Activated naive CD4-positive, alpha-beta T cell treated with anti-CD3 and anti-CD28 coated beads, Interleukin-2, amount 50 U/mL, for 24 hours (primary cell): ENCODE results near the gene FXN.
"Not testable (repeated sequence)": the region's sequence is repeated elsewhere in the genome, so short reads cannot be mapped to it uniquely, and the experiment has no call there.

Experiments
- H3K27ac Mint-ChIP-seq: one replicate; pipeline ENCODE4 v1.8.0; 2021; ENCODE audit warnings: mild to moderate bottlenecking, mixed read lengths
- H3K27me3 Mint-ChIP-seq: one replicate; pipeline ENCODE4 v1.8.0; 2021; ENCODE audit warnings: mixed read lengths
- H3K36me3 Mint-ChIP-seq: one replicate; pipeline ENCODE4 v1.8.0; 2021; ENCODE audit warnings: mixed read lengths
- H3K4me1 Mint-ChIP-seq: one replicate; pipeline ENCODE4 v1.8.0; 2021; ENCODE audit warnings: mixed read lengths
- H3K4me3 Mint-ChIP-seq: one replicate; pipeline ENCODE4 v1.8.0; 2021; ENCODE audit warnings: mild to moderate bottlenecking, mixed read lengths
- H3K9me3 Mint-ChIP-seq: one replicate; pipeline ENCODE4 v1.8.0; 2021; ENCODE audit warnings: mixed read lengths

Gene FXN

GRCh38 chr9:69035438-69036308 lies at the start of gene FXN:
FXN (plus strand) TSS chr9:69035752; CDS start chr9:69035783, 31 bp downstream.
- H3K27me3 Mint-ChIP-seq, result no peaks in the 10 kb centered on the region
- H3K27ac Mint-ChIP-seq, result peak within 1 kb of the TSS; percentile 84
- no peaks in the 10 kb centered on the region for H3K36me3 Mint-ChIP-seq
- H3K4me3 Mint-ChIP-seq, result peak within 1 kb of the TSS; percentile 97
- peaks cover 39% of the 10 kb centered on the region for H3K4me1 Mint-ChIP-seq
- H3K9me3 Mint-ChIP-seq, result no peaks in the 10 kb centered on the region

- not testable (repeated sequence) for H3K4me1 Mint-ChIP-seq, H3K36me3 Mint-ChIP-seq, H3K4me3 Mint-ChIP-seq, H3K27me3 Mint-ChIP-seq, H3K9me3 Mint-ChIP-seq, H3K27ac Mint-ChIP-seq
Measured at GRCh38 chr9:68986949-68987348, 48.6 kb upstream of the FXN start.

GRCh38 chr9:68991457-68991856 lies 44.1 kb upstream of the FXN start:
- H3K4me3 Mint-ChIP-seq, result no peak overlapping the region
- no peaks in the 10 kb centered on the region for H3K36me3 Mint-ChIP-seq
- peaks cover 9% of the 10 kb centered on the region for H3K4me1 Mint-ChIP-seq
- H3K27ac Mint-ChIP-seq, result no peak overlapping the region
- no peaks in the 10 kb centered on the region for H3K27me3 Mint-ChIP-seq
- H3K9me3 Mint-ChIP-seq, result no peaks in the 10 kb centered on the region

- H3K27me3 Mint-ChIP-seq, result no peaks in the 10 kb centered on the region
- H3K27ac Mint-ChIP-seq, result peak overlapping the region; percentile 17
- H3K4me3 Mint-ChIP-seq, result peak overlapping the region; percentile 70
- peaks cover 38% of the 10 kb centered on the region for H3K4me1 Mint-ChIP-seq
- H3K36me3 Mint-ChIP-seq, result no peaks in the 10 kb centered on the region
- H3K9me3 Mint-ChIP-seq, result no peaks in the 10 kb centered on the region
Measured at GRCh38 chr9:68995776-68996175, 39.8 kb upstream of the FXN start.

GRCh38 chr9:68996462-68996861 lies 39.1 kb upstream of the FXN start:
- H3K36me3 Mint-ChIP-seq, result no peaks in the 10 kb centered on the region
- peak overlapping the region; percentile 53 for H3K27ac Mint-ChIP-seq
- H3K4me1 Mint-ChIP-seq, result peaks cover 38% of the 10 kb centered on the region
- no peaks in the 10 kb centered on the region for H3K27me3 Mint-ChIP-seq
- peak overlapping the region; percentile 70 for H3K4me3 Mint-ChIP-seq
- H3K9me3 Mint-ChIP-seq, result no peaks in the 10 kb centered on the region

- Mint-ChIP-seq H3K27ac (no peak overlapping the region), H3K4me3 (no peak overlapping the region), H3K4me1 (peaks cover 38% of the 10 kb centered on the region), H3K9me3 (no peaks in the 10 kb centered on the region), H3K27me3 (no peaks in the 10 kb centered on the region), H3K36me3 (no peaks in the 10 kb centered on the region)
Measured at GRCh38 chr9:68997666-68998065, 37.9 kb upstream of the FXN start.

- no peak overlapping the region for H3K4me3 Mint-ChIP-seq
- no peaks in the 10 kb centered on the region for H3K27me3 Mint-ChIP-seq
- H3K36me3 Mint-ChIP-seq, result no peaks in the 10 kb centered on the region
- no peak overlapping the region for H3K27ac Mint-ChIP-seq
- H3K9me3 Mint-ChIP-seq, result no peaks in the 10 kb centered on the region
- peaks cover 38% of the 10 kb centered on the region for H3K4me1 Mint-ChIP-seq
Measured at GRCh38 chr9:68998385-68998784, 37.2 kb upstream of the FXN start.

- no peaks in the 10 kb centered on the region for H3K36me3 Mint-ChIP-seq
- peaks cover 38% of the 10 kb centered on the region for H3K4me1 Mint-ChIP-seq
- no peaks in the 10 kb centered on the region for H3K27me3 Mint-ChIP-seq
- no peak overlapping the region for H3K27ac Mint-ChIP-seq
- no peaks in the 10 kb centered on the region for H3K9me3 Mint-ChIP-seq
- no peak overlapping the region for H3K4me3 Mint-ChIP-seq
Measured at GRCh38 chr9:68998812-68999211, 36.7 kb upstream of the FXN start.

GRCh38 chr9:68999393-69000105 lies 36.0 kb upstream of the FXN start:
- peak overlapping the region; percentile 48 for H3K27ac Mint-ChIP-seq
- H3K36me3 Mint-ChIP-seq, result no peaks in the 10 kb centered on the region
- H3K27me3 Mint-ChIP-seq, result no peaks in the 10 kb centered on the region
- peak overlapping the region; percentile 16 for H3K4me3 Mint-ChIP-seq
- H3K9me3 Mint-ChIP-seq, result no peaks in the 10 kb centered on the region
- peaks cover 38% of the 10 kb centered on the region for H3K4me1 Mint-ChIP-seq

GRCh38 chr9:69001921-69002320 lies 33.6 kb upstream of the FXN start:
- no peak overlapping the region for H3K27ac Mint-ChIP-seq
- peaks cover 25% of the 10 kb centered on the region for H3K4me1 Mint-ChIP-seq
- H3K9me3 Mint-ChIP-seq, result no peaks in the 10 kb centered on the region
- H3K36me3 Mint-ChIP-seq, result no peaks in the 10 kb centered on the region
- no peaks in the 10 kb centered on the region for H3K27me3 Mint-ChIP-seq
- H3K4me3 Mint-ChIP-seq, result no peak overlapping the region

- Mint-ChIP-seq H3K4me1 (peaks cover 16% of the 10 kb centered on the region), H3K9me3 (no peaks in the 10 kb centered on the region), H3K27ac (no peak overlapping the region), H3K27me3 (no peaks in the 10 kb centered on the region), H3K36me3 (no peaks in the 10 kb centered on the region), H3K4me3 (no peak overlapping the region)
Measured at GRCh38 chr9:69003051-69003450, 32.5 kb upstream of the FXN start.

- H3K4me3 Mint-ChIP-seq, result no peak overlapping the region
- no peaks in the 10 kb centered on the region for H3K27me3 Mint-ChIP-seq
- H3K4me1 Mint-ChIP-seq, result no peaks in the 10 kb centered on the region
- no peaks in the 10 kb centered on the region for H3K9me3 Mint-ChIP-seq
- H3K36me3 Mint-ChIP-seq, result no peaks in the 10 kb centered on the region
- no peak overlapping the region for H3K27ac Mint-ChIP-seq
Measured at GRCh38 chr9:69004836-69005235, 30.7 kb upstream of the FXN start.

- Mint-ChIP-seq H3K27me3 (peaks cover 4% of the 10 kb centered on the region), H3K4me1 (peaks cover 11% of the 10 kb centered on the region), H3K9me3 (no peaks in the 10 kb centered on the region), H3K36me3 (no peaks in the 10 kb centered on the region), H3K4me3 (no peak overlapping the region), H3K27ac (no peak overlapping the region)
Measured at GRCh38 chr9:69009708-69010107, 25.8 kb upstream of the FXN start.

GRCh38 chr9:69012696-69013381 lies 22.7 kb upstream of the FXN start:
- H3K27me3 Mint-ChIP-seq, result peaks cover 4% of the 10 kb centered on the region
- H3K36me3 Mint-ChIP-seq, result no peaks in the 10 kb centered on the region
- H3K4me1 Mint-ChIP-seq, result peaks cover 11% of the 10 kb centered on the region
- H3K9me3 Mint-ChIP-seq, result no peaks in the 10 kb centered on the region
- H3K27ac Mint-ChIP-seq, result no peak overlapping the region
- H3K4me3 Mint-ChIP-seq, result no peak overlapping the region

- Mint-ChIP-seq H3K27ac (no peak overlapping the region), H3K4me3 (no peak overlapping the region), H3K27me3 (peaks cover 4% of the 10 kb centered on the region), H3K36me3 (no peaks in the 10 kb centered on the region), H3K4me1 (peaks cover 12% of the 10 kb centered on the region), H3K9me3 (no peaks in the 10 kb centered on the region)
Measured at GRCh38 chr9:69013382-69013727, 22.2 kb upstream of the FXN start.

GRCh38 chr9:69014013-69014412 lies 21.5 kb upstream of the FXN start, which contains the start of gene PRKACG:
PRKACG (minus strand) TSS chr9:69014113; CDS start chr9:69014092, 21 bp downstream.
- no peaks in the 10 kb centered on the region for H3K36me3 Mint-ChIP-seq
- H3K4me1 Mint-ChIP-seq, result peaks cover 19% of the 10 kb centered on the region
- H3K27ac Mint-ChIP-seq, result no peak within 1 kb of the TSS
- peaks cover 4% of the 10 kb centered on the region for H3K27me3 Mint-ChIP-seq
- no peaks in the 10 kb centered on the region for H3K9me3 Mint-ChIP-seq
- H3K4me3 Mint-ChIP-seq, result no peak within 1 kb of the TSS
